Type B pancreatic cell (in vitro differentiated cells): ENCODE measurements around the gene RASL11A. TPM values are rescaled to one million over a fixed set of nuclear protein-coding genes. Genes with fewer than 3 reads are reported as not detected.

ENCODE experiments used
- DNase-seq: peaks from one replicate; pipeline ENCODE4 v3.0.0; 2021; ENCODE audit warnings: mixed read lengths; ENCODE audit not compliant: unreplicated experiment; ENCODE audit errors: extremely low spot score
- H3K27ac Mint-ChIP-seq: 2 replicates; pipeline ENCODE4 v1.8.0; 2021; ENCODE audit warnings: mild to moderate bottlenecking, mixed read lengths
- H3K27me3 Mint-ChIP-seq: 2 replicates; pipeline ENCODE4 v1.8.0; 2021; ENCODE audit warnings: mixed read lengths
- H3K36me3 Mint-ChIP-seq: 2 replicates; pipeline ENCODE4 v1.8.0; 2021; ENCODE audit warnings: mixed read lengths
- H3K4me1 Mint-ChIP-seq: one replicate; pipeline ENCODE4 v1.8.0; 2021; ENCODE audit warnings: mixed read lengths; ENCODE audit not compliant: unreplicated experiment
- H3K4me3 Mint-ChIP-seq: 2 replicates; pipeline ENCODE4 v1.8.0; 2021; ENCODE audit warnings: mild to moderate bottlenecking, mixed read lengths
- H3K9me3 Mint-ChIP-seq: 2 replicates; pipeline ENCODE4 v1.8.0; 2021; ENCODE audit warnings: mixed read lengths
- CTCF ChIP-seq: fragments of 200-600 bp; sonication (generic); conservative IDR thresholded peaks from 2 replicates; pipeline ENCODE4 v1.5.0; 2021; ENCODE audit warnings: antibody characterized with exemption, mild to moderate bottlenecking
- total RNA-seq: library from RNA; stranded (reverse); gene quantifications from 2 replicates; pipeline ENCODE4 v1.2.1, GENCODE V29; 2021; ENCODE audit warnings: low replicate concordance

RASL11A gene
- total RNA-seq, 1 donor from 2014 or later = 15.9 TPM

- Mint-ChIP-seq H3K27ac (no peak overlapping the region), H3K9me3 (no peaks in the 10 kb centered on the region)
- no peak for TF ChIP-seq CTCF
These were observed 9.2 kb upstream of the RASL11A start for GRCh38 chr13:27261396-27261795.

GRCh38 chr13:27263438-27263837 is 7.2 kb upstream of the RASL11A start:
- H3K9me3 Mint-ChIP-seq = no peaks in the 10 kb centered on the region
- TF ChIP-seq CTCF = no peak
- no peak for DNase-seq
- no peaks in the 10 kb centered on the region for H3K27me3 Mint-ChIP-seq
- H3K4me3 Mint-ChIP-seq = no peak overlapping the region
- peaks cover 20% of the 10 kb centered on the region for H3K36me3 Mint-ChIP-seq
- H3K4me1 Mint-ChIP-seq = peaks cover 11% of the 10 kb centered on the region
- no peak overlapping the region for H3K27ac Mint-ChIP-seq

More at GRCh38 chr13:27261396-27261795, 9.2 kb upstream of the RASL11A start:
- DNase-seq = no peak
- Mint-ChIP-seq H3K4me1 (peaks cover 11% of the 10 kb centered on the region), H3K27me3 (no peaks in the 10 kb centered on the region), H3K36me3 (peaks cover 29% of the 10 kb centered on the region), H3K4me3 (no peak overlapping the region)

- Mint-ChIP-seq H3K4me3 (peak overlapping the region; percentile 3), H3K36me3 (peaks cover 13% of the 10 kb centered on the region), H3K27ac (peak overlapping the region; percentile 62), H3K9me3 (no peaks in the 10 kb centered on the region), H3K4me1 (peaks cover 11% of the 10 kb centered on the region), H3K27me3 (no peaks in the 10 kb centered on the region)
- no peak for DNase-seq
- no peak for TF ChIP-seq CTCF
These were observed 6.4 kb upstream of the RASL11A start for GRCh38 chr13:27264181-27264580.

- TF ChIP-seq CTCF = no peak
- no peak for DNase-seq
- peak overlapping the region; percentile 62 for H3K27ac Mint-ChIP-seq
These were observed 6.0 kb upstream of the RASL11A start for GRCh38 chr13:27264648-27265047.

GRCh38 chr13:27266917-27267316 is 3.7 kb upstream of the RASL11A start:
- no peak for TF ChIP-seq CTCF

More at GRCh38 chr13:27264648-27265047, 6.0 kb upstream of the RASL11A start:
- Mint-ChIP-seq H3K9me3 (no peaks in the 10 kb centered on the region), H3K36me3 (peaks cover 13% of the 10 kb centered on the region), H3K4me3 (no peak overlapping the region), H3K4me1 (peaks cover 11% of the 10 kb centered on the region), H3K27me3 (no peaks in the 10 kb centered on the region)

GRCh38 chr13:27267596-27267995 is 3.0 kb upstream of the RASL11A start:
- Mint-ChIP-seq H3K27me3 (peaks cover 17% of the 10 kb centered on the region), H3K9me3 (no peaks in the 10 kb centered on the region), H3K4me3 (no peak overlapping the region), H3K27ac (no peak overlapping the region), H3K4me1 (peaks cover 16% of the 10 kb centered on the region), H3K36me3 (no peaks in the 10 kb centered on the region)
- no peak for TF ChIP-seq CTCF
- no peak for DNase-seq

More at GRCh38 chr13:27266917-27267316, 3.7 kb upstream of the RASL11A start:
- H3K4me1 Mint-ChIP-seq = peaks cover 12% of the 10 kb centered on the region
- no peak overlapping the region for H3K27ac Mint-ChIP-seq
- no peaks in the 10 kb centered on the region for H3K36me3 Mint-ChIP-seq
- no peak overlapping the region for H3K4me3 Mint-ChIP-seq
- H3K27me3 Mint-ChIP-seq = peaks cover 12% of the 10 kb centered on the region
- DNase-seq = no peak
- H3K9me3 Mint-ChIP-seq = no peaks in the 10 kb centered on the region
